IPS-18a (cell line): ENCODE results near the gene TMEM253.

Experiments
- H3K27ac ChIP-seq: one replicate; pipeline ENCODE4 v1.5.1; 2013; ENCODE audit warnings: low read length
- H3K27me3 ChIP-seq: one replicate; pipeline ENCODE4 v1.6.1; 2013; ENCODE audit warnings: mild to moderate bottlenecking, low read length; ENCODE audit not compliant: control insufficient read depth, insufficient read depth
- H3K36me3 ChIP-seq: one replicate; pipeline ENCODE4 v1.6.1; 2013; ENCODE audit warnings: low read depth, low read length; ENCODE audit not compliant: control insufficient read depth
- H3K4me1 ChIP-seq: one replicate; pipeline ENCODE4 v1.6.1; 2013; ENCODE audit warnings: low read depth, low read length; ENCODE audit not compliant: control insufficient read depth
- H3K4me3 ChIP-seq: one replicate; pipeline ENCODE4 v1.5.1; 2013; ENCODE audit warnings: low read length
- H3K9ac ChIP-seq: one replicate; pipeline ENCODE4 v1.6.1; 2013; ENCODE audit warnings: mild to moderate bottlenecking, low read length, moderate library complexity
- H3K9me3 ChIP-seq: one replicate; pipeline ENCODE4 v1.6.1; 2013; ENCODE audit warnings: low read depth, low read length; ENCODE audit not compliant: control insufficient read depth

Gene TMEM253

DNA sequence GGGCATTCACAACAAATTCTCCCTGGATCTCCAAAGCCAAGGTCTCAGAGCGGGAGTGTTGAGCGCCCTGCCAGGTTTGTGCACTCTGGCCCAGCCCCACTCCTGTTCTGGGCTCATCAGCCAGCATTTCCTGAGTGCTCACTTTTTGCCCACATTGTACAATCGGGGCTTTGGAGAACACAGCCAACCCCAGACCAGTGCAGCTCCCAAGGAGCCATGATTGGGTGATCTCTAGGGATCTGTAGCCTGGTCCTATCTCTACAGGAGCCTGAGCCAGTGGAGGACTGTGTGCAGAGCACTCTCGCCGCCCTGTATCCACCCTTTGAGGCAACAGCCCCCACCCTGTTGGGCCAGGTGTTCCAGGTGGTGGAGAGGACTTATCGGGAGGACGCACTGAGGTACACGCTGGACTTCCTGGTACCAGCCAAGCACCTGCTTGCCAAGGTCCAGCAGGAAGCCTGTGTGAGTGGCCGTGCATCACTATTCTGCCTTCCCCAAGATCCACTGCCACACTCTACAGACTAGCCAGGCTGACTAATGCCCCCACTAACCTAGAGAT, 28.0 kb upstream of the TMEM253 start:
- H3K36me3 ChIP-seq: peaks cover 51% of the 10 kb centered on the region
- no peak overlapping the region for H3K9ac ChIP-seq
- peaks cover 7% of the 10 kb centered on the region for H3K27me3 ChIP-seq
- H3K27ac ChIP-seq: no peak overlapping the region
- H3K4me1 ChIP-seq: peaks cover 16% of the 10 kb centered on the region
- H3K4me3 ChIP-seq: no peak overlapping the region
- no peaks in the 10 kb centered on the region for H3K9me3 ChIP-seq

DNA sequence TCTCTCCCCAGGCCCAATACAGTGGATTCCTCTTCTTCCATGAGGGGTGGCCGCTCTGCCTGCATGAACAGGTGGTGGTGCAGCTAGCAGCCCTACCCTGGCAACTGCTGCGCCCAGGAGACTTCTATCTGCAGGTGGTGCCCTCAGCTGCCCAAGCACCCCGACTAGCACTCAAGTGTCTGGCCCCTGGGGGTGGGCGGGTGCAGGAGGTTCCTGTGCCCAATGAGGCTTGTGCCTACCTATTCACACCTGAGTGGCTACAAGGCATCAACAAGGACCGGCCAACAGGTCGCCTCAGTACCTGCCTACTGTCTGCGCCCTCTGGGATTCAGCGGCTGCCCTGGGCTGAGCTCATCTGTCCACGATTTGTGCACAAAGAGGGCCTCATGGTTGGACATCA, 26.9 kb upstream of the TMEM253 start:
- Histone ChIP-seq H3K4me3 (no peak overlapping the region), H3K4me1 (peaks cover 9% of the 10 kb centered on the region), H3K27me3 (no peaks in the 10 kb centered on the region), H3K9ac (no peak overlapping the region), H3K27ac (no peak overlapping the region), H3K36me3 (peaks cover 62% of the 10 kb centered on the region), H3K9me3 (no peaks in the 10 kb centered on the region)

DNA sequence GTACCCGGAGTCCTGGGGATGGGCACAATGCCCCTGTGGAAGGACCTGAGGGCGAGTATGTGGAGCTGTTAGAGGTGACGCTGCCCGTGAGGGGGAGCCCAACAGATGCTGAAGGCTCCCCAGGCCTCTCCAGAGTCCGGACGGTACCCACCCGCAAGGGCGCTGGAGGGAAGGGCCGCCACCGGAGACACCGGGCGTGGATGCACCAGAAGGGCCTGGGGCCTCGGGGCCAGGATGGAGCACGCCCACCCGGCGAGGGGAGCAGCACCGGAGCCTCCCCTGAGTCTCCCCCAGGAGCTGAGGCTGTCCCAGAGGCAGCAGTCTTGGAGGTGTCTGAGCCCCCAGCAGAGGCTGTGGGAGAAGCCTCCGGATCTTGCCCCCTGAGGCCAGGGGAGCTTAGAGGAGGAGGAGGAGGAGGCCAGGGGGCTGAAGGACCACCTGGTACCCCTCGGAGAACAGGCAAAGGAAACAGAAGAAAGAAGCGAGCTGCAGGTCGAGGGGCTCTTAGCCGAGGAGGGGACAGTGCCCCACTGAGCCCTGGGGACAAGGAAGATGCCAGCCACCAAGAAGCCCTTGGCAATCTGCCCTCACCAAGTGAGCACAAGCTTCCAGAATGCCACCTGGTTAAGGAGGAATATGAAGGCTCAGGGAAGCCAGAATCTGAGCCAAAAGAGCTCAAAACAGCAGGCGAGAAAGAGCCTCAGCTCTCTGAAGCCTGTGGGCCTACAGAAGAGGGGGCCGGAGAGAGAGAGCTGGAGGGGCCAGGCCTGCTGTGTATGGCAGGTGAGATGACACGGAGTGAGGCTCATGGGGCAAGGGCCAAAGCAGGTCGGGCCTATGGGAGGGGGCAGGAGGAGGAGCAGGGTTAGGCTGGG, 26.2 kb upstream of the TMEM253 start:
- peaks cover 69% of the 10 kb centered on the region for H3K36me3 ChIP-seq
- H3K27ac ChIP-seq: no peak overlapping the region

DNA sequence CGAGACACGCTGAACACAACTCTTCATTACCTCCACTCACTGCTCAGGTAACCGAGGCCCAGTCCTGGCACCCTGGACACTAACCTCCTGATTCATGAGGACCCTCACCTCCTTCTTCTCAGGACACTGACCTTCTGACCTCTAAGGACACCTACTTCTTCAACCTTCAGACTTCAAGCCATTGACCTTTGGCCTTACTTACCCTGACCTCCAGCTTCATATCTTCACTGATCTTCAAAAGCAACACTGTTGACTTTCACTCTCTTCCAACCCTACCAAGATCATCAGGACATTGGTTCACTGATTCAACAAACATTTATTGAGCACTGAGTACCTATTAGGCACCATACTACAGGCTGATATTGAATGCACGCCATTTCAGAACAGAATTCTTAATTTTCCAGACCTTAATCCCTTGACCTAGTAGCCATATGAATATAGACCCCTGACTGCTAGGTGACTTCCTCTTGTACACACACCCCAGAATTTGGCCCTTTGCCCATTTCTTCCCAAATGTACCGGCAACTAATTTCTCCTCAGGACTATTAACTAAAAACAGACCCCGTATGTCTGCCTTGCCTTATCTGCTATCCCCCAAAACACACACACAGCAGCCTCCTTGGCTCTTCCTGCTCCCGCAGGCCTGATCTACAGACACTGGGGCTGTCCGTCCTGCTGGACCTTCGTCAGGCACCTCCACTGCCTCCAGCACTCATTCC, 25.0 kb upstream of the TMEM253 start:
- peaks cover 9% of the 10 kb centered on the region for H3K4me1 ChIP-seq
- H3K4me3 ChIP-seq: no peak overlapping the region
- no peak overlapping the region for H3K9ac ChIP-seq
- no peaks in the 10 kb centered on the region for H3K27me3 ChIP-seq
- peaks cover 81% of the 10 kb centered on the region for H3K36me3 ChIP-seq
- H3K9me3 ChIP-seq: no peaks in the 10 kb centered on the region
- H3K27ac ChIP-seq: no peak overlapping the region

More for the DNA sequence above, 26.2 kb upstream of the TMEM253 start:
- Histone ChIP-seq H3K9ac (no peak overlapping the region), H3K27me3 (no peaks in the 10 kb centered on the region), H3K9me3 (no peaks in the 10 kb centered on the region), H3K4me3 (no peak overlapping the region), H3K4me1 (peaks cover 9% of the 10 kb centered on the region)

DNA sequence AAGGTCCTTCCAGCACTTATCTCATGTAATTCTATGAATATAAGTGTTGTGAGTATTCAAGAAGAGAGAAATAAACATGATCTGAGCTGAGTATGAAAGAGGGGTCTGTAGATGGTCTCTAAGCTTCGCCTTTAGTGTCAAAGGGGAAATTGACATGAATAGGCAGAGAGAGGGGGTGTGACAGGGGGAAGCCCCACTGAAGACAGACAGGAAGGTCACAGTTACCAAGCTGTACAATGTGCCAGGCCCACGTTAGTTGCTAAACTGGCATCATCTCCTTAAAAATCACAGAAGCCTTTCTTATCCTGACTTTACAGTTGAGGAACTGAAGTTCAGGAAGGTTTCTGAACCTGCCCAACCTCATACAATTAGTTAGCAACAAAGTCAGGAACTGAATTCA, 23.2 kb upstream of the TMEM253 start:
- H3K4me1 ChIP-seq: no peaks in the 10 kb centered on the region
- H3K9me3 ChIP-seq: no peaks in the 10 kb centered on the region
- no peaks in the 10 kb centered on the region for H3K27me3 ChIP-seq
- no peak overlapping the region for H3K27ac ChIP-seq
- no peak overlapping the region for H3K9ac ChIP-seq
- H3K4me3 ChIP-seq: no peak overlapping the region
- H3K36me3 ChIP-seq: peaks cover 95% of the 10 kb centered on the region

DNA sequence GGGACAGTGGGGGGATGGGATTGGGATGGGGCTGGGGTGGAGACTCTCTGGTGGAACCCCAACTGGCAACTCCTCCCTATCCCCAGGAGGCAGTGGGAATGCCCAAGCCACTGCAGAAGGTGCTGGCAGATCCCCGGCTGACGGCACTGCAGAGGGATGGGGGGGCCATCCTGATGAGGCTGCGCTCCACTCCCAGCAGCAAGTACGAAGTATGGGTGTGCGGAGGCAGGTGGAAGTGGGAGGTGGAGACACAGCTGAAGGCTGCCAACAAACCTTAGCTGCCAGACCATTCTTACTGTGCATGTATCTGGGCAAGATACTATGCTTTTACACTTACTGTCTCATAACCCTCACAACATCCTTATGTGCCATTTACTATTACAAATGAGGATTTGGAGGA, 22.6 kb upstream of the TMEM253 start:
- H3K36me3 ChIP-seq: peaks cover 93% of the 10 kb centered on the region
- H3K4me1 ChIP-seq: no peaks in the 10 kb centered on the region
- no peak overlapping the region for H3K27ac ChIP-seq
- no peak overlapping the region for H3K9ac ChIP-seq
- H3K9me3 ChIP-seq: no peaks in the 10 kb centered on the region
- H3K4me3 ChIP-seq: no peak overlapping the region
- no peaks in the 10 kb centered on the region for H3K27me3 ChIP-seq

DNA sequence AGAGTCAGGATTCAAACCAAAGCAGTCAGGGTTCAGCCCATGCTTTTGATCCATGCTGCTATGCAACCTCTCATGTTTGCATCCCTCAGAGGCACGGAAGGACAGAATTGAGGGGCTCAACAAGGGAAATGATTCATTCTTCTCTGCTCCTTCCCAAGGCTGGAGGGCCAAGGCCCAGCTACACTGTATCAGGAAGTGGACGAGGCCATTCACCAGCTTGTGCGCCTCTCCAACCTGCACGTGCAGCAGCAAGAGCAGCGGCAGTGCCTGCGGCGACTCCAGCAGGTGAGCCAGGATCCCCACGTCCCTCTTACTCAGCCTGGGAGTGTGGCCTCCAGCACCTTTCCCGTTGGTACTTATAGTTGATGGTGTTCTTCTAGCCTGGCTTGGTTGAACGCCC, 22.1 kb upstream of the TMEM253 start:
- no peaks in the 10 kb centered on the region for H3K9me3 ChIP-seq
- peaks cover 91% of the 10 kb centered on the region for H3K36me3 ChIP-seq

DNA sequence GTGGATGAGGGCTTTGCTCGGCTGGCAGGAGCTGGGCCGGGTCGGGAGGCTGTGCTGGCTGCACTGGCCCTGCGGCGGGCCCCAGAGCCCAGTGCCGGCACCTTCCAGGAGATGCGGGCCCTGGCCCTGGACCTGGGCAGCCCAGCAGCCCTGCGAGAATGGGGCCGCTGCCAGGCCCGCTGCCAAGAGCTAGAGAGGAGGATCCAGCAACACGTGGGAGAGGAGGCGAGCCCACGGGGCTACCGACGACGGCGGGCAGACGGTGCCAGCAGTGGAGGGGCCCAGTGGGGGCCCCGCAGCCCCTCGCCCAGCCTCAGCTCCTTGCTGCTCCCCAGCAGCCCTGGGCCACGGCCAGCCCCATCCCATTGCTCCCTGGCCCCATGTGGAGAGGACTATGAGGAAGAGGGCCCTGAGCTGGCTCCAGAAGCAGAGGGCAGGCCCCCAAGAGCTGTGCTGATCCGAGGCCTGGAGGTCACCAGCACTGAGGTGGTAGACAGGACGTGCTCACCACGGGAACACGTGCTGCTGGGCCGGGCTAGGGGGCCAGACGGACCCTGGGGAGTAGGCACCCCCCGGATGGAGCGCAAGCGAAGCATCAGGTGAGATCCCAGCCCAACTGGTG, 19.2 kb upstream of the TMEM253 start:
- Histone ChIP-seq H3K9ac (no peak overlapping the region), H3K36me3 (peaks cover 93% of the 10 kb centered on the region), H3K27ac (no peak overlapping the region), H3K4me1 (no peaks in the 10 kb centered on the region), H3K27me3 (no peaks in the 10 kb centered on the region), H3K4me3 (no peak overlapping the region), H3K9me3 (no peaks in the 10 kb centered on the region)

More for the DNA sequence above, 22.1 kb upstream of the TMEM253 start:
- Histone ChIP-seq H3K4me3 (no peak overlapping the region), H3K4me1 (no peaks in the 10 kb centered on the region), H3K9ac (no peak overlapping the region), H3K27ac (no peak overlapping the region), H3K27me3 (no peaks in the 10 kb centered on the region)

DNA sequence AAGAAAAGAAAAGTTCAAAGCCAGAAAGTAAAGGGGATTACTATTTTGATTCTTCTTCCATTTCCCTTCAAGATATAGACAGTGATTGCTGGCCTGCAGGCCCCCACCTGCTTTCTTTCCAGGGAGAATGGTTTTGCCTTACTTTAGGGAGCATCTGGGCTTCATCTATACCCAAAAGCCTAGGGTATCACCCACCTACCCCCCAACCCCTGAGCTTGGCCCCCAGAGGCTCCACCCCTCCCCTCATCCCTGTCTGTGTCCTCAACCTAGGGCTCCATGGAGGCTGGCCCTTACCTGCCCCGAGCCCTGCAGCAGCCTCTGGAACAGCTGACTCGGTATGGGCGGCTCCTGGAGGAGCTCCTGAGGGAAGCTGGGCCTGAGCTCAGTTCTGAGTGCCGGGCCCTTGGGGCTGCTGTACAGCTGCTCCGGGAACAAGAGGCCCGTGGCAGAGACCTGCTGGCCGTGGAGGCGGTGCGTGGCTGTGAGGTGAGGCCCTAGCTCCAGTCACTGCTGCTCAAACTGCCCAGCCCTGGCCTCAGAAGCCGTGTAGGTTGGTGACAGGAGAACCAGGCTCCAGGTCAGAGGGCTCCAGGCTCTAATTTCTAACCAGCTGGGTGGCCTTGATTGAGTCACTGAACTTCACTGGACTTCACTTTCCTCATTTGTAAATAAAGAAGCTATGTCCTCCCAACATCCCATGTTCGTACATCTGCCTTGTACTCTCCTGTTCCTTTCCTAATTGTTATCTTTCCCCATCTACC, 17.1 kb upstream of the TMEM253 start:
- Histone ChIP-seq H3K9me3 (no peaks in the 10 kb centered on the region), H3K9ac (no peak overlapping the region), H3K27ac (no peak overlapping the region), H3K27me3 (no peaks in the 10 kb centered on the region), H3K4me1 (peaks cover 4% of the 10 kb centered on the region), H3K36me3 (peaks cover 88% of the 10 kb centered on the region), H3K4me3 (no peak overlapping the region)

DNA sequence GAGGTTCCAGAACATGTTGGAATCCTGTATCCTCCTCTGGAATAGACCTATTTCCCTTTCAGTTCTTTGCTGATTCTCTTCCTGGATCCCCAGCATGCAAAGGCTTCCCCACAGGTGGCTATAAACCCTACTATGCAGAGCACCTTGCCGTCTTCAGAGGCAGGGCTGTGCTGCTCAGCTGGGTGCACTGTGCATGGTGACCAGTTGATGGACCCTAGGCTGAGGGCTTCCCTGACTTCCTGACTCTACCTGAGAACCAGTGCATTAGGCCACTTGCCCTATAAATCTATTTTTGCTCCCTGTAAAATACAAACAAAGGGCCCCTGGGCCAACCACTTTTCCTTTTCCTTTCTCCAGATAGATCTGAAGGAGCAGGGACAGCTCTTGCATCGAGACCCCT, 16.5 kb upstream of the TMEM253 start:
- H3K27ac ChIP-seq: no peak overlapping the region
- peaks cover 87% of the 10 kb centered on the region for H3K36me3 ChIP-seq
- no peak overlapping the region for H3K9ac ChIP-seq
- H3K9me3 ChIP-seq: no peaks in the 10 kb centered on the region
- no peak overlapping the region for H3K4me3 ChIP-seq
- no peaks in the 10 kb centered on the region for H3K27me3 ChIP-seq
- H3K4me1 ChIP-seq: peaks cover 4% of the 10 kb centered on the region
